SK-N-SH (cell line): Measurements from ENCODE around the gene BRAF. TPM values are rescaled to one million over a fixed set of nuclear protein-coding genes. Genes with fewer than 3 reads are reported as not detected.

Experiments
- CTCF ChIA-PET: fragments of 300-600, 350-600 bp; formaldehyde crosslinking; extraction: SDS; loops from one replicate; lab custom pipeline; 2021; lab: Yijun Ruan, JAX
- POLR2A ChIA-PET: fragments of 350-600 bp; sonication (Branson Sonifier 250); formaldehyde crosslinking; extraction: SDS; loops from one replicate; lab custom pipeline; 2020; ENCODE audit warnings: antibody characterized with exemption, inconsistent platforms; lab: Yijun Ruan, JAX
- DNase-seq: peaks from one replicate; pipeline ENCODE4 v3.0.0; 2012
- H2AFZ ChIP-seq: fragments of 200-600 bp; sonication (generic); 2 replicates; pipeline ENCODE4 v1.8.1; 2016; ENCODE audit warnings: antibody characterized with exemption, mild to moderate bottlenecking, low read depth
- H3F3A ChIP-seq: fragments of 200-600 bp; sonication (generic); replicated peaks from 2 replicates; pipeline ENCODE3; 2016; ENCODE audit warnings: antibody characterized with exemption, mild to moderate bottlenecking; ENCODE audit not compliant: insufficient read depth
- H3K27ac ChIP-seq, 2 experiments: fragments of 200-500 bp in 1 of 2; fragments of 200-600 bp in 1 of 2; sonication (Bioruptor generic) in 1 of 2; sonication (generic), shearing (Covaris generic) in 1 of 2; 2 replicates each; pipeline versions ENCODE4 v1.5.1 to v1.6.1; 2014 to 2016; ENCODE audit warnings: low read depth in 2 of 2, inconsistent platforms in 1 of 2, low read length in 1 of 2, mild to moderate bottlenecking in 1 of 2, mixed read lengths in 1 of 2
- H3K27me3 ChIP-seq: fragments of 200-600 bp; sonication (generic), shearing (Covaris generic); 2 replicates; pipeline ENCODE4 v1.6.1; 2016; ENCODE audit warnings: mixed run types; ENCODE audit not compliant: insufficient read depth
- H3K36me3 ChIP-seq, 2 experiments: fragments of 200-500 bp in 1 of 2; fragments of 200-600 bp in 1 of 2; sonication (Bioruptor generic) in 1 of 2; sonication (generic) in 1 of 2; replicated peaks in 1 of 2; 2 replicates each; pipeline versions ENCODE3 to v1.5.1; 2014 to 2016; ENCODE audit warnings: low read length in 1 of 2, mild to moderate bottlenecking in 1 of 2; ENCODE audit not compliant: insufficient read depth in 2 of 2, control insufficient read depth in 1 of 2
- H3K4me1 ChIP-seq, 2 experiments: fragments of 200-500 bp in 1 of 2; fragments of 200-600 bp in 1 of 2; sonication (Bioruptor generic) in 1 of 2; sonication (generic), shearing (Covaris generic) in 1 of 2; 2 replicates each; pipeline versions ENCODE4 v1.5.1 to v1.6.1; 2014 to 2016; ENCODE audit warnings: low read depth in 1 of 2, low read length in 1 of 2, mixed run types in 1 of 2; ENCODE audit not compliant: insufficient read depth in 2 of 2, control insufficient read depth in 1 of 2
- H3K4me2 ChIP-seq: fragments of 200-600 bp; sonication (generic), shearing (Covaris generic); 2 replicates; pipeline ENCODE4 v1.6.1; 2017; ENCODE audit warnings: mixed run types
- H3K4me3 ChIP-seq, 2 experiments: fragments of 200-500 bp in 1 of 2; fragments of 200-600 bp in 1 of 2; sonication (Bioruptor generic) in 1 of 2; sonication (generic), shearing (Covaris generic) in 1 of 2; 2 replicates each; pipeline versions ENCODE4 v1.5.1 to v1.8.1; 2014 to 2016; ENCODE audit warnings: low read depth in 2 of 2, inconsistent platforms in 1 of 2, low read length in 1 of 2, mild to moderate bottlenecking in 1 of 2, mixed read lengths in 1 of 2, moderate library complexity in 1 of 2
- H3K79me2 ChIP-seq: fragments of 200-600 bp; sonication (generic); 2 replicates; pipeline ENCODE4 v1.8.1; 2017; ENCODE audit warnings: mild to moderate bottlenecking; ENCODE audit not compliant: insufficient read depth
- H3K9ac ChIP-seq: fragments of 200-600 bp; sonication (generic); 2 replicates; pipeline ENCODE4 v1.6.1; 2017; ENCODE audit warnings: mixed run types
- H3K9me2 ChIP-seq: fragments of 200-600 bp; sonication (generic); 2 replicates; pipeline ENCODE4 v1.6.1; 2017; ENCODE audit warnings: mixed run types
- H3K9me3 ChIP-seq: fragments of 200-600 bp; sonication (generic); 2 replicates; pipeline ENCODE4 v1.6.1; 2017; ENCODE audit warnings: mixed run types, mild to moderate bottlenecking, moderate library complexity
- H4K20me1 ChIP-seq: fragments of 200-600 bp; sonication (generic); 2 replicates; pipeline ENCODE4 v1.6.1; 2017; ENCODE audit warnings: mild to moderate bottlenecking, mixed run types; ENCODE audit not compliant: insufficient read depth
- ELF1 ChIP-seq: IDR thresholded peaks from 2 replicates; pipeline ENCODE4 v1.4.0; 2012
- EZH2phosphoT487 ChIP-seq: fragments of 200-600 bp; sonication (generic); IDR thresholded peaks from 2 replicates; pipeline ENCODE4 v1.6.1; 2017; ENCODE audit warnings: low read depth, mixed run types, mild to moderate bottlenecking, antibody characterized with exemption, moderate library complexity, borderline replicate concordance
- FOXJ3 ChIP-seq: sonication (generic); formaldehyde crosslinking; IDR thresholded peaks from 2 replicates; pipeline ENCODE4 v1.5.1; 2020; ENCODE audit warnings: mild to moderate bottlenecking, missing genetic modification reagents
- FOXM1 ChIP-seq: IDR thresholded peaks from 2 replicates; pipeline ENCODE4 v1.4.0; 2012; ENCODE audit warnings: low read depth, mild to moderate bottlenecking
- GATA2 ChIP-seq: sonication (generic); formaldehyde crosslinking; IDR thresholded peaks from 2 replicates; pipeline ENCODE4 v1.5.0; 2020; ENCODE audit warnings: mild to moderate bottlenecking, missing genetic modification reagents
- MEF2A ChIP-seq: IDR thresholded peaks from 2 replicates; pipeline ENCODE4 v1.4.0; 2012; ENCODE audit warnings: low read depth, borderline replicate concordance
- NFIC ChIP-seq: IDR thresholded peaks from 2 replicates; pipeline ENCODE4 v1.4.0; 2012; ENCODE audit warnings: borderline replicate concordance
- POLR2AphosphoS5 ChIP-seq: IDR thresholded peaks from 2 replicates; pipeline ENCODE4 v1.6.1; 2012; ENCODE audit warnings: low read depth, low read length
- RAD21 ChIP-seq: IDR thresholded peaks from 2 replicates; pipeline ENCODE4 v1.6.1; 2012; ENCODE audit warnings: mild to moderate bottlenecking, low read length
- RCOR1 ChIP-seq: fragments of 150-350 bp; IDR thresholded peaks from 2 replicates; pipeline ENCODE4 v1.6.1; 2017; ENCODE audit warnings: antibody characterized with exemption, low read length
- SIN3A ChIP-seq: IDR thresholded peaks from 2 replicates; pipeline ENCODE4 v1.6.1; 2012; ENCODE audit warnings: low read depth, mild to moderate bottlenecking, low read length, moderate library complexity, borderline replicate concordance
- TAF1 ChIP-seq: IDR thresholded peaks from 2 replicates; pipeline ENCODE4 v1.6.1; 2012; ENCODE audit warnings: low read depth, mild to moderate bottlenecking, low read length, moderate library complexity, borderline replicate concordance
- TCF12 ChIP-seq: IDR thresholded peaks from 2 replicates; pipeline ENCODE4 v1.4.0; 2012
- TEAD4 ChIP-seq: IDR thresholded peaks from 2 replicates; pipeline ENCODE4 v1.4.0; 2012; ENCODE audit warnings: mild to moderate bottlenecking, borderline replicate concordance; ENCODE audit not compliant: insufficient read depth
- WGBS: methylation state at CpG from one replicate; pipeline ENCODE4 v1.1.6; 2017; ENCODE audit warnings: low lambda C conversion rate; 5-methylcytosine and 5-hydroxymethylcytosine counted together
- polyA plus RNA-seq, 3 experiments: library from polyadenylated mRNA; depleted of rRNA; stranded (reverse); fragments of >200 nt; gene quantifications; 2 replicates each; pipeline ENCODE4 v1.2.3, GENCODE V29; 2012
- TF ChIP-seq, protein P1 (sequence below): IDR thresholded peaks from 2 replicates; pipeline ENCODE4 v1.4.0; 2012; ENCODE audit warnings: low read depth, borderline replicate concordance
- TF ChIP-seq, protein P2 (sequence below): IDR thresholded peaks from 2 replicates; pipeline ENCODE4; 2012
- TF ChIP-seq, protein P3 (sequence below): IDR thresholded peaks from 2 replicates; pipeline ENCODE4 v1.4.0; 2012; ENCODE audit warnings: low read depth
- TF ChIP-seq, protein P4 (sequence below): fragments of 150-350 bp; IDR thresholded peaks from 2 replicates; pipeline ENCODE4 v1.6.1; 2017; ENCODE audit warnings: antibody characterized with exemption, low read length, low read depth, borderline replicate concordance
- TF ChIP-seq, protein P5 (sequence below): fragments of 200-600 bp; sonication (generic); IDR thresholded peaks from 2 replicates; pipeline ENCODE4 v1.6.1; 2017; ENCODE audit warnings: antibody characterized with exemption, mild to moderate bottlenecking, moderate library complexity

The BRAF gene
- polyA plus RNA-seq, 1 of the 3 experiments (the other 2 are of a cell fraction): 5.2 TPM

DNA sequence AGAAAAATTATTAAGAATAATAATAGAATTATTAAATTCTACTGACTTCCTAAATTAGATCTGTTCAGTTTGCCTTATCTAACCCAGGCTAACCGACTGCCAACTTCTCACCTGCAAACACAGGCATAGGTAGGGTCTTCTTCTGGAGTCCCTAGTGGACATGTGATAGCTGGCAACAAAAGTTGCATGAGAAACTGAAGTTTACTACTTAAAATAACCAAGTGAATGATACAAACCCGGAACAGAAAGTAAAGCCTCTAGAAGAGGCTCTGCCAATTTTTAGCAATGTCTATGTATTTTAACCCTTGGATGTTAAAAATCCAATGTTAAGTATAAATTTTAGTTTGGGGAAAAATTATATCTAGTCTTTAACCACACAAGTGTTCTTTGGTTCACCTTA, 190.6 kb downstream of the BRAF start:
- peaks cover 30 to 34% of the 10 kb centered on the region in 2 experiments for H3K36me3 ChIP-seq
- no peaks in the 10 kb centered on the region for H3K4me1 ChIP-seq
- ChIA-PET CTCF (no interaction called here), POLR2A (no interaction called here)
- H3K9ac ChIP-seq: no peak overlapping the region
- no peak overlapping the region for H3K27ac ChIP-seq
- H3K9me2 ChIP-seq: no peaks in the 10 kb centered on the region
- H3K9me3 ChIP-seq: no peaks in the 10 kb centered on the region
- no peak overlapping the region for H3K4me3 ChIP-seq
- no peaks in the 10 kb centered on the region for H4K20me1 ChIP-seq
- TF ChIP-seq FOXJ3 (CRISPR knock-in tag): no peak
- TF ChIP-seq TCF12: no peak
- no peak for TF ChIP-seq SIN3A
- no peak for TF ChIP-seq RCOR1
- H3K27me3 ChIP-seq: no peaks in the 10 kb centered on the region
- 92% methylated on average over 2 of the region's 2 CpGs for WGBS
- no peak for DNase-seq
- H3K79me2 ChIP-seq: no peaks in the 10 kb centered on the region
- H3F3A ChIP-seq: no peaks in the 10 kb centered on the region
- no peak overlapping the region for H2AFZ ChIP-seq
- no peak overlapping the region for H3K4me2 ChIP-seq

DNA sequence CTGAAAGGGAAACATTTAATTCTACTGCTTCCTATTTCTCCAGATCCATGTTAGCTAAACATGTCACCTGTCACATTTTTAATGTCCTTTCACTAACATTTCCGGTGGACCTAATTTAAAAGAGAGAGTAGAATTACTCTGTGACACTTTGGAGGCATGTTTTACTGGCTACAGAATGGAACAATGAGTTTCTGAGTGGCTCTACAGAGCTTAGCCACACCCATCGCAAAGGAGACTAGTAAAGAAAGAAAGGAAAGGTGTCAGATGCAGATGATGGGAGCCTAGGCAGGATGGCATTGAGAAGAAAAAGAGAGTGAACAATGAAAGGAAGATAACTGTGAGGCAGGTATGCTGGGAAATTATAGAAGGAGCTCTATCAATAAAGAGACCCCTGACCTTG, 192.3 kb downstream of the BRAF start:
- ChIA-PET CTCF (interaction anchor here (1.0 kb wide), 1 partner anchor 9 kb away, joined by 3 read pairs; no protein-coding TSS in a partner anchor), POLR2A (no interaction called here)
- Histone ChIP-seq H2AFZ (no peak overlapping the region), H3K36me3 (peaks cover 16 to 37% of the 10 kb centered on the region in 2 experiments), H3K9me2 (no peaks in the 10 kb centered on the region), H3K4me2 (no peak overlapping the region), H3K79me2 (no peaks in the 10 kb centered on the region), H3K27ac (no peak overlapping the region), H3K27me3 (no peaks in the 10 kb centered on the region), H3K9ac (no peak overlapping the region), H3K4me3 (no peak overlapping the region), H3K4me1 (peaks cover 0 to 5% of the 10 kb centered on the region in 2 experiments; a peak in 1 of 4 replicates), H3F3A (no peaks in the 10 kb centered on the region), H4K20me1 (no peaks in the 10 kb centered on the region), H3K9me3 (no peaks in the 10 kb centered on the region)
- TF ChIP-seq TAF1 (no peak), TEAD4 (no peak), NFIC (no peak), TCF12 (no peak), MEF2A (no peak), GATA2 (no peak), ELF1 (no peak), RAD21 (no peak), EZH2phosphoT487 (no peak), FOXM1 (no peak), POLR2AphosphoS5 (no peak), RCOR1 (no peak), SIN3A (no peak)
- TF ChIP-seq, protein P1, sequence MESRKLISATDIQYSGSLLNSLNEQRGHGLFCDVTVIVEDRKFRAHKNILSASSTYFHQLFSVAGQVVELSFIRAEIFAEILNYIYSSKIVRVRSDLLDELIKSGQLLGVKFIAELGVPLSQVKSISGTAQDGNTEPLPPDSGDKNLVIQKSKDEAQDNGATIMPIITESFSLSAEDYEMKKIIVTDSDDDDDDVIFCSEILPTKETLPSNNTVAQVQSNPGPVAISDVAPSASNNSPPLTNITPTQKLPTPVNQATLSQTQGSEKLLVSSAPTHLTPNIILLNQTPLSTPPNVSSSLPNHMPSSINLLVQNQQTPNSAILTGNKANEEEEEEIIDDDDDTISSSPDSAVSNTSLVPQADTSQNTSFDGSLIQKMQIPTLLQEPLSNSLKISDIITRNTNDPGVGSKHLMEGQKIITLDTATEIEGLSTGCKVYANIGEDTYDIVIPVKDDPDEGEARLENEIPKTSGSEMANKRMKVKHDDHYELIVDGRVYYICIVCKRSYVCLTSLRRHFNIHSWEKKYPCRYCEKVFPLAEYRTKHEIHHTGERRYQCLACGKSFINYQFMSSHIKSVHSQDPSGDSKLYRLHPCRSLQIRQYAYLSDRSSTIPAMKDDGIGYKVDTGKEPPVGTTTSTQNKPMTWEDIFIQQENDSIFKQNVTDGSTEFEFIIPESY: no peak
- TF ChIP-seq, protein P2, sequence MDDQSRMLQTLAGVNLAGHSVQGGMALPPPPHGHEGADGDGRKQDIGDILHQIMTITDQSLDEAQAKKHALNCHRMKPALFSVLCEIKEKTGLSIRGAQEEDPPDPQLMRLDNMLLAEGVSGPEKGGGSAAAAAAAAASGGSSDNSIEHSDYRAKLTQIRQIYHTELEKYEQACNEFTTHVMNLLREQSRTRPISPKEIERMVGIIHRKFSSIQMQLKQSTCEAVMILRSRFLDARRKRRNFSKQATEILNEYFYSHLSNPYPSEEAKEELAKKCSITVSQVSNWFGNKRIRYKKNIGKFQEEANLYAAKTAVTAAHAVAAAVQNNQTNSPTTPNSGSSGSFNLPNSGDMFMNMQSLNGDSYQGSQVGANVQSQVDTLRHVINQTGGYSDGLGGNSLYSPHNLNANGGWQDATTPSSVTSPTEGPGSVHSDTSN: no peak
- TF ChIP-seq, protein P3, sequence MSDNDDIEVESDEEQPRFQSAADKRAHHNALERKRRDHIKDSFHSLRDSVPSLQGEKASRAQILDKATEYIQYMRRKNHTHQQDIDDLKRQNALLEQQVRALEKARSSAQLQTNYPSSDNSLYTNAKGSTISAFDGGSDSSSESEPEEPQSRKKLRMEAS: no peak
- TF ChIP-seq, protein P4, sequence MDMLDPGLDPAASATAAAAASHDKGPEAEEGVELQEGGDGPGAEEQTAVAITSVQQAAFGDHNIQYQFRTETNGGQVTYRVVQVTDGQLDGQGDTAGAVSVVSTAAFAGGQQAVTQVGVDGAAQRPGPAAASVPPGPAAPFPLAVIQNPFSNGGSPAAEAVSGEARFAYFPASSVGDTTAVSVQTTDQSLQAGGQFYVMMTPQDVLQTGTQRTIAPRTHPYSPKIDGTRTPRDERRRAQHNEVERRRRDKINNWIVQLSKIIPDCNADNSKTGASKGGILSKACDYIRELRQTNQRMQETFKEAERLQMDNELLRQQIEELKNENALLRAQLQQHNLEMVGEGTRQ: no peak
- TF ChIP-seq, protein P5, sequence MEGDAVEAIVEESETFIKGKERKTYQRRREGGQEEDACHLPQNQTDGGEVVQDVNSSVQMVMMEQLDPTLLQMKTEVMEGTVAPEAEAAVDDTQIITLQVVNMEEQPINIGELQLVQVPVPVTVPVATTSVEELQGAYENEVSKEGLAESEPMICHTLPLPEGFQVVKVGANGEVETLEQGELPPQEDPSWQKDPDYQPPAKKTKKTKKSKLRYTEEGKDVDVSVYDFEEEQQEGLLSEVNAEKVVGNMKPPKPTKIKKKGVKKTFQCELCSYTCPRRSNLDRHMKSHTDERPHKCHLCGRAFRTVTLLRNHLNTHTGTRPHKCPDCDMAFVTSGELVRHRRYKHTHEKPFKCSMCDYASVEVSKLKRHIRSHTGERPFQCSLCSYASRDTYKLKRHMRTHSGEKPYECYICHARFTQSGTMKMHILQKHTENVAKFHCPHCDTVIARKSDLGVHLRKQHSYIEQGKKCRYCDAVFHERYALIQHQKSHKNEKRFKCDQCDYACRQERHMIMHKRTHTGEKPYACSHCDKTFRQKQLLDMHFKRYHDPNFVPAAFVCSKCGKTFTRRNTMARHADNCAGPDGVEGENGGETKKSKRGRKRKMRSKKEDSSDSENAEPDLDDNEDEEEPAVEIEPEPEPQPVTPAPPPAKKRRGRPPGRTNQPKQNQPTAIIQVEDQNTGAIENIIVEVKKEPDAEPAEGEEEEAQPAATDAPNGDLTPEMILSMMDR: no peak
- DNase-seq: no peak
- WGBS: 97% methylated on average over 2 of the region's 2 CpGs
